D721Med (cell line): ENCODE measurements around the gene RIPPLY2.

Experiments used
- DNase-seq: peaks from one replicate; pipeline ENCODE4 v3.0.0; 2011; ENCODE audit warnings: low spot score; ENCODE audit not compliant: insufficient read length
- FAIRE-seq: peaks from 2 replicates; lab custom pipeline; 2011; peaks lifted over from hg19 to GRCh38; lab: Jason Lieb, UNC
- CTCF ChIP-seq: IDR thresholded peaks from 2 replicates; pipeline ENCODE4 v1.5.1; 2012; ENCODE audit warnings: mild to moderate bottlenecking, control low read depth; ENCODE audit not compliant: insufficient read depth; ENCODE audit errors: missing control alignments

The RIPPLY2 gene

DNA sequence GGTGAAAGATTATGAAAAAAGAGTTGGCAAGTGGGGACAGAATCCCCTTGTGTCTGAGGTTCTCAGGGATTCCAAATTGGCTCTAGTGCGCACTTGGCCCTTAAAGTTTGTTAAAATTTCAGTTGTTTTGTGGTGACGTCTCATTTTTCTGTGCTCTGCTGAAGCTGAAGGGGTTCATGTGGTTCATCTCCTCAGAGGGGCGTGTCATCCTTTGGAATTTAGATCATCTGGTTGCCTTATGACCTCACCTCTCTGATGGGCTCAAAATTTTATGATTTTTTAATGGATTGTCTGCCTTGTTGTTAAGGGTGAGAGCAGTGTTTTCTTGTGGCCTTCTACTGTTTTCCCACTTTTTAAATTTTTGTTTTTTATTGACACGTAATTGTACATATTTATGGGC lies 26.6 kb downstream of the RIPPLY2 start:
- TF ChIP-seq CTCF = no peak
- FAIRE-seq (no peak), DNase-seq (no peak)

- no peak for FAIRE-seq
- no peak for DNase-seq
- no peak for TF ChIP-seq CTCF
These were observed 30.1 kb downstream of the RIPPLY2 start for GRCh38 chr6:83883240-83883639.

DNA sequence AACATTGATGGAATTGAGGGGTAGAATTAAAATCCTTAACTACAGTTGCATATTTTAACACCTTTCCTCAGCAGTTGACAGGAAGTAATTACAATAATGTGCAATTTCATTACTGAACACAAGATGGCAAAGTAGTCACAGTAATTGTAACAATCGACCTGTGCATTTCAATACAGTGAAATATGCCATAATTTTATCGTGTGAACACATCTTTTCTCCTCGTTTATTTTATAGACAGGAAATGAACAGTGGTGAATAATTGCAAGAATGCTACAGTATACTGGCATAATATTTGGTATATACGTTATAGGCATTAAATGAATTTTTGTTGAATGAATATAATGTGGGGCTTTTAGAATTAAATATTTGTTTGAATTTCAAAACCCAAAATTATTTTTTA lies 31.4 kb downstream of the RIPPLY2 start:
- FAIRE-seq (peak; percentile 97), DNase-seq (no peak)
- peak; percentile 88 for TF ChIP-seq CTCF

DNA sequence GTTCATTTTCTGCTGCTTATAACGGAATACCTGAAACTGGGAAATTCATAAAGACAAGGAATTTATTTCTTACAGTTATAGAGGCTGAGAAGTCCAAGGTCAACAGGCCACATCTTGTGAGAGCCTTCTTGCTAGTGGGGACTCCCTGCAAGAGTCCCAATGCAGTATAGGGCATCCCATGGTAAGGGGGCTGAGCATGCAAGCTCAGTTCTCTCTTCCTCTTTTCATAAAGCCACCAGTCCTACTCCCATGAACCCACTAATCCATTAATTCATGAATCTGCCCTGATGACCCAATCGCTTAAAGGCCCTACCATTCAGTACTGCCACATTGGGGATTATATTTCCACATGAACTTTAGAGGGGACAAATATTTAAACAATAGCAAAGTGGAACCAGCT lies 32.8 kb downstream of the RIPPLY2 start:
- no peak for FAIRE-seq
- no peak for DNase-seq
- no peak for TF ChIP-seq CTCF

GRCh38 chr6:83889621-83890020 lies 36.5 kb downstream of the RIPPLY2 start:
- TF ChIP-seq CTCF = no peak
- no peak for DNase-seq
- no peak for FAIRE-seq

GRCh38 chr6:83890520-83890919 lies 37.4 kb downstream of the RIPPLY2 start:
- TF ChIP-seq CTCF = no peak
- FAIRE-seq (no peak), DNase-seq (no peak)

DNA sequence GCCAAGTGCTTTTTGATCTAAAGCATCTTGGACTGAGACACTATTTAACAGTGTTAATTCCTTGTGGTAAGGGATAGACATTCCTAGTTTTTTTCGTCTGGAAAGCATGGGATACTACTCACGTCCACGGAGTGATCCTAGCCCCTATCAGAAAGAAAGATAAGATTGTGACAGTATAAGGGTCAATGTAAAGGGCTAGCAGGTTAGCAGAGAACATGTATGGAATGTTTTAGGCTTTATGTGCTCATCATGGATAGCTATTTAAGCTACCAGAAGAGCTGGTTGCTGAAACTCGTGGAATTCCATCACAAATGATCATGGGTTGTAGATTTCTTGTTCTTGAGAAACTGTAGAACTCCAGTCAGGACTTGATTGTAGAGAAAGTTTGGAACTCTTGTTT lies 38.4 kb downstream of the RIPPLY2 start:
- no peak for TF ChIP-seq CTCF
- DNase-seq = no peak
- FAIRE-seq = no peak
